Measurements from ENCODE around the gene ATRNL1.

DNA sequence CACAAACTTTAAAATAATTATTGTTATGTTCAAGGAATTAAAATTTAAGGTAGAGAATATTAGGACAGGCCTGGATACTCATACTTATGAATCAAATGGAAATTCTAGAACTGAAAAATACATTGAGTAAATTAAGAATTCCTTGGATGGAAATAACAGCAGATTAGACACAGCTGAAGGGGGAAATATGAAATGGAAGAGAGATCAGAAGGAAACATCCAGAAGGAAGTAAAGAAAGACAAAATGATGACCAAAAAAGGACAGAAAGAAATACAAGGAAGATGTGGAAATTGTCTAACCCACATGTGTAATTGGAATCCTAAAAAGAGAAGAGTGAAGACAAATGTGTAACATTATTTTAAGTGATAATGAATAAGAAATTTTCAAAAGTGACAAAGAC is 128.9 kb downstream of the ATRNL1 start:
- no peak for TF ChIP-seq POLR2A (IDR thresholded peaks at IDR 0.05; ENCODE audit: control extremely low read depth in 1 of 2, low read depth in 2 of 2, low read length in 2 of 2)
- TF ChIP-seq, protein P1, sequence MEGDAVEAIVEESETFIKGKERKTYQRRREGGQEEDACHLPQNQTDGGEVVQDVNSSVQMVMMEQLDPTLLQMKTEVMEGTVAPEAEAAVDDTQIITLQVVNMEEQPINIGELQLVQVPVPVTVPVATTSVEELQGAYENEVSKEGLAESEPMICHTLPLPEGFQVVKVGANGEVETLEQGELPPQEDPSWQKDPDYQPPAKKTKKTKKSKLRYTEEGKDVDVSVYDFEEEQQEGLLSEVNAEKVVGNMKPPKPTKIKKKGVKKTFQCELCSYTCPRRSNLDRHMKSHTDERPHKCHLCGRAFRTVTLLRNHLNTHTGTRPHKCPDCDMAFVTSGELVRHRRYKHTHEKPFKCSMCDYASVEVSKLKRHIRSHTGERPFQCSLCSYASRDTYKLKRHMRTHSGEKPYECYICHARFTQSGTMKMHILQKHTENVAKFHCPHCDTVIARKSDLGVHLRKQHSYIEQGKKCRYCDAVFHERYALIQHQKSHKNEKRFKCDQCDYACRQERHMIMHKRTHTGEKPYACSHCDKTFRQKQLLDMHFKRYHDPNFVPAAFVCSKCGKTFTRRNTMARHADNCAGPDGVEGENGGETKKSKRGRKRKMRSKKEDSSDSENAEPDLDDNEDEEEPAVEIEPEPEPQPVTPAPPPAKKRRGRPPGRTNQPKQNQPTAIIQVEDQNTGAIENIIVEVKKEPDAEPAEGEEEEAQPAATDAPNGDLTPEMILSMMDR (IDR thresholded peaks at IDR 0.05; ENCODE audit: control extremely low read depth in 1 of 3, insufficient read depth in 1 of 3, low read depth in 1 of 3, low read length in 3 of 3): no peak
- TF ChIP-seq RXRA (IDR thresholded peaks at IDR 0.05; ENCODE audit: insufficient read depth, low read depth, low read length): no peak
- no peak for TF ChIP-seq BCL11A (IDR thresholded peaks at IDR 0.05; ENCODE audit: low read depth in 2 of 2, low read length in 2 of 2)

Measured in H1 (cell line).